ENCODE measurements around the gene DPRX.
"Not testable (repeated sequence)": the region's sequence is repeated elsewhere in the genome, so short reads cannot be mapped to it uniquely, and the experiment has no call there.

DPRX gene

DNA sequence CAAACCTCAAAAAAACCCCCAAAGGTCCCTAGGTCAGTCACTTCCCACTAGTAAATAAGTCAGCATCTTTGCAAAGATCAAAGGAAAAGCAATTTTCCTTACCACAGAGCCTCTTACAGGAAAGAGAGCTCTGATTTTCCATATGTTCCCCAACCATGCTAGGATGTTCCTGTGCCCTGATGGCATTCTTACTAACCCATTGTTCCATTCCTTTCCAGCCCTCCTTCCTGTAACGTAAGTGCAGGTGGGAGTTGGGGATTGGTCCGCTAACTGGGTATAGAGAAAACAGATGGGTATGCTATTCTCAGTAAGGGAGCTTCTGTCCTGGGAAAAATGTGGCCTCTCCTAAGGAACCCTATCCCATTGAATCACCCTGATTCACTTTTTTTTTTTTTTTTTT lies 14.3 kb downstream of the DPRX start:
- DNase-seq (ENCODE audit: low read depth), result no peak

DNA sequence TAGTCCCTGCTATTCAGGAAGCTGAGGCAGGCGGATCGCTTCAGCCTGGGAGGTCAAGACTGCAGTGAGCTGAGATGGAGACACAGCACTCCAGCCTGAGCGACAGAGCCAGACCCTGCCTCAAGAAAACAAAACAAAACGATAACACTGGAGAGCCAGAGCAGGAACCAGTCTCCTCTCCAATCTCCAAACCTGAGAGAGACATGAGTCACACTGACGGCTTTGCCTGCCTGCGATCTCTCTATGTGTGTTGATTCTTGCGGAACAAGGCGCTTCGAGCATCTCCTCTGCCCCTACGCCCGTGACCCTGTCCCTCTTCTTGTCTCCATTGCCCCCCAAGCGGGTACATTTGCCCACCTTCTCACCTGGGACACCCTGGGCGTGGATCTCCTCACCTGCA lies 15.6 kb downstream of the DPRX start:
- no peak for DNase-seq (ENCODE audit: low read depth)

DNA sequence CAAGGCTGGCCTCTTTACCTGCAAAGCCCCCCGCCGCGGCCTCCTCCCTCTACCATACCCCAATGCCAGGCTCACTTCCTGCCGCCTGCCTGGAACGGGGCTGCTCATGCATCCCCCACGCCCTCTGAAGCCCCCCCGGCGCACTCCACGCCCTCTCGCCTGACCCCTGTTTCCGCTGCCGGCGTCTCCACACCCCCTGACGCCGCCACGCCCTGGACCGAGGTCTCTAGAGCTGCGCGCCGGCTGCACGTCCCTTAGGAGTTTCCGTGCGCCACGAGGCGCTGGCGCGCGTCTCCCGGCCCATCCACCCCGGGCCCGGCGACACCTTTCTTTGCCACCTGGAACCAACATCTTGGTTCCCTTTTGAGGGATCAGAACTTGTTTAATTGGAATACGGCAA lies 16.0 kb downstream of the DPRX start:
- DNase-seq (ENCODE audit: low read depth), result no peak

DNA sequence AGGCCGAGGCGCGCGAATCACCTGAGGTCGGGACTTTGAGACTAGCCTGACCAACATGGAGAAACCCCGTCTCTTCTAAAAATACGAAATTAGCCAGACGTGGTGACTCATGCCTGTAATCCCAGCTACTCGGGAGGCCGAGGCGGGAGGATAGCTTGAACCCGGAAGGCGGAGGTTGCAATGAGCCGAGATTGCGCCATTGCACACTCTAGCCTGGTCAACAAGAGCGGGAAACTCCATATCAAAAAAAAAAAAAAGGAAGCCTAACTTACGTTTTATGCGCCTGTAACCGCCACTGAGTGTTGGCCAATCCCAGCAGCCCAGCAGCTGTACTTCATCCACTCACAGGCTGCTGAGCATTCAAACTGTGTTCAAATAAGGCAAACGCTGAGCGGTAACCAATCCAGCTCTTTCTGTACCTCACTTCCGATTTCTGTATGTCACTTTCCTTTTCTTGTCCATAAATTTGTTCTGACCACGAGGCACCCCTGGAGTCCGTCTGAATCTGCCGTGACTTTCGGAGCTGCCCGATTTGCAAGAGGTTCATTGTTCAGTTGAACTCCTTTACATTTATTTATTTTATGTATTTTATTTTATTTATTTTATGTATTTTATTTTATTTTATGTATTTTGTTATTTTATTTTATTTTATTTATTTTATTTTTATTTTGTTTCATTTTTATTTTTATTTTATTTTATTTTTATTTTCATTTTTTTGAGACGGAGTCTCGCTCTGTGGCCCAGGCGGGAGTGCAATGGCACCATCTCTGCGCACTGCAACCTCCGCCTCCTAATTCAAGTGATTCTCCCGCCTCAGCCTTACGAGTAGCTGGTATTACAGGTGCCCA lies 18.2 kb downstream of the DPRX start:
- DNase-seq (ENCODE audit: low read depth), result no peak

DNA sequence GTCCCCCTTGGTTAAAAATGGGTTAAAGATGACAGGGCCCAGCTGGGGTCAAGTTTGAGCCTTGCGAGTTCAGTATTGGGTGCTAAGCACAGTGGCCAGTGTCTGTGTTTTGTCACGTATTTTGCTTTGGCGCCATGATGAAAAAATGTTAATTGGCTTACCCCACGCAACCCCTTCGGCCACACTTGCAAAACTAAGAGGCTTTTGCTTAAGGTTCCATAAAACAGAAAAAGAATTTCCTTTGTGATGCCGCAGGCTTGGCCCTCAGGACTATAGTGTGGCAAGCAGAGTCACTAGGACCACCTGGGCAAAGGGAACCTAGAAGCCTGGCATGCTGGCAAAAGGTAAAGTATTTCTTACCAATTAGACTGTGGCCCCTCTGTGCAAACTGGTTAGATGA lies 20.7 kb downstream of the DPRX start:
- no peak for DNase-seq (ENCODE audit: low read depth)

DNA sequence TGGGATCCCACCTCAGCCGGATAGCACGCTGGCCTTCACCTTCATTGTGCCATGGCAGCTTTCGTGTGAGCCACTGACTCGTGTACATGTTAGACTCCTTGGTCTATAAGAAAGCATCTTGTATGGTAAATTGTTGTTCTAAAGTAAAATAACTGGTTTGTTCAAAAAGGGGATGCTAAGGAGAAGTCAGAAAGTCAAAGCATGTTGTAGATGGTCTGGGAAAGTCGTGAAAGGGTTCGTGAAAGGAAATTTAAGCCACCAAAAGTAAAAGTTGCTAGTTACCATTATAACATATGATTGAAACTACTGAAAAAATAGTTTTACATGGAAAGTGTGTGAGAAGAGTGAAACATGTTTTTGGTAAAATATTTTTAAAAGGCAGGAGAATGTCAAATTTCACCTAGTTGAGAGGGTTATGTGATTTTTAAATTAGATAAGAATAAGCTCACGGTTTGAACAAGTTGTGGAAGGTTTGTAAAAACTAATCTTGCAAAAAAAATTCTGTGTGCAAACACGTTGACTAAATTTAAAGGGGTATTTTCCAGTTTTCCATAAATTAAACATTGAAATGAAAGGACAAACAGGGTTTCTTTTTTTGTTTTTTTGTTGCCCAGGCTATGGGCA lies 23.4 kb downstream of the DPRX start:
- no peak for DNase-seq (ENCODE audit: low read depth)

DNA sequence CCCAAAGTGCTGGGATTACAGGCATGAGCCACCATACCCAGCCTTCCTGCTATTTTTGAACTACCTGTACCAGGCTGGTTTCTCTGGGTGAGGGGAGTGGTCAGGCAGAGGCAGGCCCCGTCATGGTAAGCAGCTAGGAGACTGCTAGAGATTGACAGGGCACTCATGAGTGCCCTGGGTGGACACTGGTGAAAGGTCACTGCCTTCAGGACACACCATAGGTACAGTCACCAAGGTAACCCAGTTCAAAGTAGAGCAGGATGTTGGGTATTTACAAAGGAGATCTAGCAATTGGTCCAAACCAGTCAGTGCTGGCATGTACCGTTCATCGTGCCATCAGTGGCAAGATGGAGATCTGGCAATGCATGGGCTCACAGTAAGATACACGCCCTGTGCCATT lies 25.5 kb downstream of the DPRX start:
- no peak for DNase-seq (ENCODE audit: low read depth)

DNA sequence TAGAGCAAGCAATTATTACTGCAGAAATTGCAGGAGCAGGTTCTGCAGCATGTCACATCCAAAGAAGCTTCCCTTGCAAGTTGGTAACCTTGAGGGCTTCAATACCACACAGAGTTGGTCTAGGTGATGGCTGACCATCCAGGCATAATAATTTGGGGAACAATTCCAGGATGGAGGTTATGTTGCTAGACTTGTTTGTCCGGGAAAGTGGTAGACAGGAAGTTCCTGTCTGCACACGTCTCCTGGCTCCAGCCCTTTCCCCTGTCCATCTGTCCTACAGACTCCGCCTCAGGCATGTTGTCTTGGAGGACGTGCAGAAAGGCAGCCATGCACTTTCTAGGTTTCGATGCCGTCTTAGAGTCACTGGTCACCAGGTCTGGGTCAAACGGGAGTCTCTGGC lies 26.0 kb downstream of the DPRX start:
- no peak for DNase-seq (ENCODE audit: low read depth)

DNA sequence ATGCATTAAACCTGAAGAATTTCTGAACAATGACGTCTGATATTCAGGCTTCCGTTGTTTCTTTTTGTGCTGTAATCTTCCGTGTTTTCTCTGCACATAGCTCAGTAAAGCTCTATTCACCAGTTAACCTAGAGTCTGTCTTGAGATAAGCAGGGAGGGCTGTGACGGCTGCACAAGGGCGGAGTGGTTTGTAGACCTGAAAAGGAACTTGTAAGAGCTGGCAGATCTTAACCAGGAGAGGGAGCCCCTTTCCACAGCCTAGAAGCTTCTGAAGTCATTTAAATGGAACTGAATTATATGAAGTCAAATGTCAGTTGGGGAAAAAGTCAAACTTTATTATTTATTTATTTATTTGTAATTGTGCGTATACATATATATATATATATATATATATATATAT lies 27.5 kb downstream of the DPRX start:
- DNase-seq (ENCODE audit: low read depth), result no peak

DNA sequence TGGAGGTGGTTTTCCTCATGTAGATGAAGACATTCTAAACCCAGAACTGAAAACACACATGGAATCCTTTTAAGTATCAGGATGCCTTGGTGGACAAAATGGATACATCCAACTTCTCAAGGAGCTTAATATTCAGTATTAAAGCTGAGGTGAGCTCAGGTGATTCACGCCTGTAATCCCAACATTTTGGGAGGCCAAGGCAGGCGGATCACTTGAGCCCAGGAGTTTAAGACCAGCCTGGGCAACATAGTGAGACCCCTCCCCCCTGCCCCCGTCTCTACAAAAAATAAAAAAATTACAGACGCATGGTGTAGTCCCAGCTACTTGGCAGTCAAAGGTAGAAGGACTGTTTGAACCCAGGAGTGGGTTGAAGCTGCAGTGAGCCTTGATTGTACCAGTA lies 28.8 kb downstream of the DPRX start:
- no peak for DNase-seq (ENCODE audit: low read depth)

DNA sequence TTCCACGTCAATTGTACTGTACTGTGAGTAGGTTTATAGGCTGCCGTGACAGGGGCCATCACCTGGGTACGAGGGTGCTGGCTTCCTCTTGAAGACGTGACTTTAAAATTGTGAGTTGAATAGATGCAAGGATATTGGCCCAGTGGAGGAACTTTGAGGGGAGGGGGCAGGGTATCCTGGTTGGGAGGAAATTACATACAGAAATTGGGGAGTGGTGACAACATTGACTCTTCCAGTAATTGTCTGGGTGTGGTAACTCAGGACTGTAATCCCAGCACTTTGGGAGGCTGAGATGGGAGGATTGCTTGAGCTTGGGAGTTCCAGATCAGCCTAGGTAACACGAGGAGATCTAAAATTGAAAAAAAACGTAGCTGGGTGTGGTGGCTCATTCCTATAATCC lies 30.4 kb downstream of the DPRX start:
- DNase-seq (ENCODE audit: low read depth), result no peak

DNA sequence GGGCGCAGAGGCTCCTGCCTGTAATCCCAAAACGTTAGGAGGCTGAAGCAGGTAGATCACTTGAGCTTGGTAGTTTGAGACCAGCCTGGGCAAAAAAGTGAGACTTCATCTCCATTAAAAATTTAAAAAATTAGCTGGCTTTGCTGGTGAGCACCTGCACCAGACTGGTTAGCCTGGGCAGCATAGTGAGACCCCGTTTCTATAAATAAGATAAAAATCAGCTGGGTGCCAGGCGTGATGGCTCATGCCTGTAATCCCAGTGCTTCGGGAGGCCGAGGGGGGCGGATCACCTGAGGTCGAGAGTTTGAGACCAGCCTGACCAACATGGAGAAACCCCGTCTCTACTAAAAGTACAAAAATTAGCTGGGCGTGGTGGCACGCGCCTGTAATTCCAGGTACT lies 32.4 kb downstream of the DPRX start:
- DNase-seq (ENCODE audit: low read depth), result no peak

DNA sequence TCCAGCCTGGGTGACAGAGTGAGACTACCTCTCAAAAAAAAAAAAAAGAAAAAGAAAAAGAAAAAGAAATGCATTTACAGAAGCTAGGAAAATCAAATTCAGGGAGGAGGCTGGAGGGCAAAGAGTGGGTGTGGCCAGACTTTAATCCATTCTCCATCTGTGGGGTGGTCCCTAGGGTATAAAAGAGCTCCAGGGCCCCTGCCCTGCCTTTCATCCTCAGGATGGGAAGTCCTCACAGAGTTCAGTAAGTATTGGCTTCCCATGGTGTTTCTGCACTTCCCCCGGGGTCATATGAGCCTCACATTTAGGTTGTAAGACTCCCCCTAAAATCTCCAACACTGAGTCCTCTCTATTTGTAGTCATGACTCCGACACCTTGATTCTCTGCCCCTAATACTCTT lies 33.0 kb downstream of the DPRX start:
- DNase-seq (ENCODE audit: low read depth), result no peak

DNA sequence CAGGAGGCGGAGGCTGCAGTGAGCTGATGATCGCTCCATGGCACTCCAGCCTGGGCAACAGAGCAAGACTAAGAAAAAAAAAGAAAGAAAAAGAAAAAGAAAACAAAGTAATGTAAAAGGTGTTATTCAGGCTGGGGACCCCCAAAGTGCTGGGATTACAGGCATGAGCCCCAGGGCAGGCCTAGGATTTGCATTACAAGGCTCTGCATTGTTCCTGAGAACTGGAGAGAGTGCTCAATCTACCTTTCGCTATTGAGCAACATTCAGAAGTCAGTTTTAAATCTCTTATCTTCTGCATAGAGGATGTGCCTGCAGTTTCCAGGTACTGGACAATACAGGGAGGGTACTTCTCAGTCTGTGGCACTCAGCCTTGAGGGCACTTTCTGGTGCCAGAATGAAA lies 34.5 kb downstream of the DPRX start:
- not testable (repeated sequence) for DNase-seq (ENCODE audit: low read depth)

DNA sequence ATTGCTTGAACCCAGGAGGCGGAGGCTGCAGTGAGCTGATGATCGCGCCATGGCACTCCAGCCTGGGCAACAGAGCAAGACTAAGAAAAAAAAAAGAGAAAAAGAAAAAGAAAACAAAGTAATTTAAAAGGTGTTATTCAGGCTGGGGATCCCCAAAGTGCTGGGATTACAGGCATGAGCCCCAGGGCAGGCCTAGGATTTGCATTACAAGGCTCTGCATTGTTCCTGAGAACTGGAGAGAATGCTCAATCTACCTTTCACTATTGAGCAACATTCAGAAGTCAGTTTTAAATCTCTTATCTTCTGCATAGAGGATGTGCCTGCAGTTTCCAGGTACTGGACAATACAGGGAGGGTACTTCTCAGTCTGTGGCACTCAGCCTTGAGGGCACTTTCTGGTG lies 37.0 kb downstream of the DPRX start:
- DNase-seq (ENCODE audit: low read depth), result not testable (repeated sequence)

DNA sequence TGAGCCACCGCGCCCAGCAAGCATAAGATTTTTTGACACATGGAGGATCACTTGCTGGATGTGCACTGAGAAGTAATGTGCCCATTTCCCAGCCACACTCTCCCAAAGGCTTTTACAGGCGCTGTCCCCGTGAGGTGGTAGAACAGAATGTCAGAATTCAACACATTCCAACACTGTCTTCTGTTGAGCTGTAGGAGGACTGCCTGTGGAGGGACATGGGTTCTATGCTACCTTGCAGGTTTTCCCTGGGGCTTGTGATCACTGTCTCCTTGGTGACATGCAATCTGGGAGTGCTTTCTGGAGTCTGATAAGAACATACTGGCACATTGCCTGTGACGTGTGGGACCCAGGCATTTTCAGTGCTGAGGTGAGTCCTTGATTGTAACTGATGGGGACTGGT lies 38.5 kb downstream of the DPRX start:
- DNase-seq (ENCODE audit: low read depth), result no peak

DNA sequence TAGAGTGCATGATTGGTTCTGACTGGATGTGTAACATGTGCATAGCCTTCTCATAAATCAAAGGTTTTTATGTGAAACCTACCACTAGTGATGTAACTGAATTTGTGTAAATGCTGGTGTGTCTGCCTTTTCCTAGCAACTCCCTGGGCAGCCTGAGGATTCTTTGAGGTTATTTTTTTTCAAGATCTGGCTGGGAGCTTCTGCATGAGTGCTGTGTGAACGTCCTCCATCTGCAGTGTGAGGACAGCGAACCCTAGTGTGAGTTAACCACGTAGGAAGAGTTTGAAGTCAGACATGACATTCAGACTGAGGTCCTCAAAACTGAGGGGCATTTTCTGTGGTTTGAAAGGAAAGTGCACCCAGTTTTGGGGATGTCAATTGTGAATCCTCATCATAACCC lies 39.9 kb downstream of the DPRX start:
- no peak for DNase-seq (ENCODE audit: low read depth)

Data from stimulated activated CD8-positive, alpha-beta memory T cell treated with anti-CD3 and anti-CD28 coated beads, Interleukin-4, amount 100 ng/mL, for 24 hours (primary cell).